A549 treated with dexamethasone at 1 μM for 4 hours (cell line): ENCODE measurements around the gene KRT9. TPM values are rescaled to one million over a fixed set of nuclear protein-coding genes. Genes with fewer than 3 reads are reported as not detected.

Source experiments
- total RNA-seq: library from RNA; stranded (reverse); fragments of 200-300 nt; extraction: Qiagen RNA extraction; gene quantifications from 5 replicates; pipeline ENCODE4 v1.2.3, GENCODE V29; 2022

Gene KRT9
- total RNA-seq, result not detected in 5 replicates

GRCh38 chr17:41571561-41572434, at the start of gene KRT9:
KRT9 (minus strand) TSS chr17:41572059; CDS start chr17:41571992, 67 bp downstream.

GRCh38 chr17:41612376-41613160, 40.7 kb upstream of the KRT9 start, which contains the start of gene KRT16:
KRT16 (minus strand) TSS chr17:41612767; CDS start chr17:41612688, 79 bp downstream.

GRCh38 chr17:41586863-41587495, 15.1 kb upstream of the KRT9 start, which contains the start of gene KRT14:
KRT14 (minus strand) TSS chr17:41586895; CDS start chr17:41586834, 61 bp downstream.

GRCh38 chr17:41518789-41519449, 52.9 kb downstream of the KRT9 start, which contains the start of gene KRT15:
KRT15 (minus strand) TSS chr17:41518890; CDS start chr17:41518827, 63 bp downstream.

Other genes starting within 250 kb of the KRT9 start
- gene KRT33A, start 221.2 kb downstream of the KRT9 start, total RNA-seq, result not detected in 5 replicates
- gene KRT33B, start 202.2 kb downstream of the KRT9 start, total RNA-seq, result not detected in 5 replicates
- 0.18 to 0.53 TPM (median 0.21 TPM) in 5 replicates for gene KRT34, start 189.8 kb downstream of the KRT9 start, total RNA-seq
- gene KRT31, start 174.5 kb downstream of the KRT9 start, total RNA-seq, result 0.05 TPM in 1 of 5 replicates, not detected in the others
- gene KRT37, start 147.5 kb downstream of the KRT9 start, total RNA-seq, result not detected in 5 replicates
- not detected in 5 replicates for gene KRT38, start 131.1 kb downstream of the KRT9 start, total RNA-seq
- 0.05 to 0.07 TPM (median 0.06 TPM) in 3 of 5 replicates, not detected in the others for gene KRT32, start 104.7 kb downstream of the KRT9 start, total RNA-seq
- gene KRT35, start 90.9 kb downstream of the KRT9 start, total RNA-seq, result not detected in 5 replicates
- gene KRT36, start 82.1 kb downstream of the KRT9 start, total RNA-seq, result 0.06 TPM in 1 of 5 replicates, not detected in the others
- gene KRT13, start 66.4 kb downstream of the KRT9 start, total RNA-seq, result 0.11 to 0.51 TPM (median 0.18 TPM) in 5 replicates
- gene KRT15, start 53.2 kb downstream of the KRT9 start, total RNA-seq, result 2.3 to 4.1 TPM (median 2.9 TPM) in 5 replicates
- 38.1 to 58.6 TPM (median 50.5 TPM) in 5 replicates for gene KRT19, start 43.8 kb downstream of the KRT9 start, total RNA-seq
- 0.05 to 0.14 TPM (median 0.11 TPM) in 4 of 5 replicates, not detected in the other for gene KRT14, start 14.8 kb upstream of the KRT9 start, total RNA-seq
- gene KRT16, start 40.7 kb upstream of the KRT9 start, total RNA-seq, result 0.83 to 1.5 TPM (median 1.4 TPM) in 5 replicates
- gene KRT17, start 52.5 kb upstream of the KRT9 start, total RNA-seq, result 0.63 to 1.8 TPM (median 0.79 TPM) in 5 replicates
- 1,266 to 1,758 TPM (median 1,378 TPM) in 5 replicates for gene EIF1, start 116.8 kb upstream of the KRT9 start, total RNA-seq
- 0.22 to 0.50 TPM in 2 of 5 replicates, not detected in the others for gene GAST, start 140.3 kb upstream of the KRT9 start, total RNA-seq
- 0.85 to 2.0 TPM (median 1.2 TPM) in 5 replicates for gene HAP1, start 162.6 kb upstream of the KRT9 start, total RNA-seq
- gene JUP, start 214.7 kb upstream of the KRT9 start, total RNA-seq, result 69.7 to 126 TPM (median 119 TPM) in 5 replicates
- gene P3H4, start 239.9 kb upstream of the KRT9 start, total RNA-seq, result 25.4 to 35.5 TPM (median 32.2 TPM) in 5 replicates
- gene FKBP10, start 240.9 kb upstream of the KRT9 start, total RNA-seq, result 72.0 to 114 TPM (median 103 TPM) in 5 replicates